Body of pancreas (tissue), 4 donors: ENCODE data around the gene TFCP2L1.

Source experiments
- CTCF ChIP-seq, 7 experiments: fragments of 450-650 bp in 4 of 7; fragments of 200-600 bp in 3 of 7; sonication (generic) in 3 of 7; IDR thresholded peaks; one replicate each; pipeline ENCODE4 v1.5.1; 2016 to 2019; ENCODE audit warnings: antibody characterized with exemption in 7 of 7
- POLR2A ChIP-seq, 3 donors: fragments of 450-650 bp; IDR thresholded peaks; one replicate each; pipeline ENCODE4 v1.6.1; 2016; ENCODE audit warnings: antibody characterized with exemption in 3 of 3, mild to moderate bottlenecking in 2 of 3

DNA sequence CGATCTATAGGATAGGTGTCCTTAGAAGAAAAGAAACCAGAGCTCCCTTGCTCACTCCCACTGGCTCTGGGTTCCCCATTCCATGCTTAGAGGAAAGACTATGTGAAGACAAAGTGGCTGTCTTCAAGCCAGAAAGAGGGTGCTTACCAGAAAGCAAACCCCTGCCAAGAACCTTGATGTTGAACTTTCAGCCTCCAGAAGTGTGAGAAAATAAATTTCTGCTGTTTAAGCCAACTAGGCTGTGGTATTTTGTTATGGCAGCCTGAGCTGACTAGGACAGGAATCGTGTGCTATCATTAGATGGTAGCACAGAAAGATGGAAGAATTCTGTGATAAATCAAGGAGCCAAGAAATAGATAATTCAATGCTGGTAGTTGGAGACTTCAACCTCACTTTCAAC, 19.9 kb upstream of the TFCP2L1 start:
- no peak for TF ChIP-seq CTCF (IDR thresholded peaks at IDR 0.05)
- TF ChIP-seq POLR2A (IDR thresholded peaks at IDR 0.05), result no peak
